GM12878 (cell line): ENCODE measurements around the gene DEFB131B. TPM values are rescaled to one million over a fixed set of nuclear protein-coding genes. Genes with fewer than 3 reads are reported as not detected.

ENCODE experiments used
- ATAC-seq: fragments of 200-7000 bp; cut with Tn5 transposase; 3 replicates; pipeline ENCODE4 v1.9.1; 2020; ENCODE audit warnings: mild to moderate bottlenecking, moderate library complexity
- BruUV-seq: library from RNA; stranded (reverse); fragments of 400-500 nt; replicated peaks from 2 replicates; lab custom pipeline; 2021; lab: Mats Ljungman, UMichigan
- CTCF ChIA-PET: fragments of 300-600 bp; sonication (Branson Sonifier 250); formaldehyde crosslinking; extraction: SDS; loops from one replicate; lab custom pipeline; 2021; ENCODE audit warnings: inconsistent platforms; lab: Yijun Ruan, JAX
- POLR2A ChIA-PET: fragments of 350-600 bp; formaldehyde crosslinking; extraction: SDS; loops from one replicate; lab custom pipeline; 2021; ENCODE audit warnings: inconsistent platforms; lab: Charles Lee
- RAD21 ChIA-PET: fragments of 300-600 bp; sonication (Branson Sonifier 250); formaldehyde crosslinking; loops from one replicate; lab custom pipeline; 2023; ENCODE audit warnings: antibody characterized with exemption; ENCODE audit not compliant: unreplicated experiment; lab: Charles Lee
- SMC1A ChIA-PET: fragments of 300-600 bp; sonication (Branson Sonifier 250); formaldehyde crosslinking; loops from one replicate; lab custom pipeline; 2023; ENCODE audit not compliant: unreplicated experiment, uncharacterized antibody; lab: Charles Lee
- DNase-seq: peaks from one replicate; pipeline ENCODE4 v3.0.0-alpha.2; 2011; ENCODE audit warnings: low read depth, low spot score
- FAIRE-seq: peaks from 3 replicates; lab custom pipeline; 2011; peaks lifted over from hg19 to GRCh38; lab: Jason Lieb, UNC
- H2AFZ ChIP-seq: 2 replicates; pipeline ENCODE4 v1.6.0; 2011; ENCODE audit warnings: low read depth, low read length, control low read depth; ENCODE audit not compliant: control insufficient read depth
- H3K27ac ChIP-seq: 2 replicates; pipeline ENCODE4 v1.5.1; 2011; ENCODE audit warnings: control low read depth; ENCODE audit not compliant: control insufficient read depth, insufficient read depth
- H3K27me3 ChIP-seq, 2 experiments: replicated peaks in 1 of 2; 2 replicates each; pipeline versions ENCODE4 v1.6.0 to v1.6.1; 2011; ENCODE audit warnings: low read length in 1 of 2; ENCODE audit not compliant: control insufficient read depth in 2 of 2, insufficient read depth in 2 of 2
- H3K36me3 ChIP-seq, 2 experiments: 2 replicates each; pipeline ENCODE4 v1.5.1; 2011; ENCODE audit warnings: low read length in 1 of 2; ENCODE audit not compliant: control insufficient read depth in 2 of 2, insufficient read depth in 2 of 2
- H3K4me1 ChIP-seq: 2 replicates; pipeline ENCODE4 v1.6.1; 2011; ENCODE audit warnings: mild to moderate bottlenecking, low read length, moderate library complexity, mixed read lengths; ENCODE audit not compliant: control insufficient read depth, insufficient read depth
- H3K4me2 ChIP-seq: 2 replicates; pipeline ENCODE4 v1.6.0; 2011; ENCODE audit warnings: control low read depth; ENCODE audit not compliant: control insufficient read depth, insufficient read depth
- H3K4me3 ChIP-seq: fragments of 200-600 bp; sonication (generic); 2 replicates; pipeline ENCODE4 v1.5.1; 2016
- H3K79me2 ChIP-seq: 2 replicates; pipeline ENCODE4 v1.6.0; 2011; ENCODE audit warnings: low read length; ENCODE audit not compliant: control insufficient read depth, insufficient read depth
- H3K9ac ChIP-seq: 2 replicates; pipeline ENCODE4 v1.8.0; 2011; ENCODE audit warnings: low read length, control low read depth, mixed read lengths; ENCODE audit not compliant: control insufficient read depth, insufficient read depth
- H3K9me3 ChIP-seq: replicated peaks from 3 replicates; pipeline ENCODE4 v1.5.1; 2011; ENCODE audit warnings: mild to moderate bottlenecking, low read length; ENCODE audit not compliant: control insufficient read depth, insufficient read depth
- H4K20me1 ChIP-seq: 2 replicates; pipeline ENCODE4 v1.6.0; 2011; ENCODE audit not compliant: control insufficient read depth, insufficient read depth
- KAT2A ChIP-seq: conservative IDR thresholded peaks from 2 replicates; pipeline ENCODE4 v1.6.1; 2011; ENCODE audit warnings: low read depth, low read length; ENCODE audit not compliant: control insufficient read depth
- LARP7 ChIP-seq: fragments of 450-650 bp; IDR thresholded peaks from 2 replicates; pipeline ENCODE4 v1.6.1; 2017; ENCODE audit warnings: mild to moderate bottlenecking
- MAX ChIP-seq: IDR thresholded peaks from 2 replicates; pipeline ENCODE4 v1.6.1; 2012; ENCODE audit warnings: low read depth, low read length, improper control_type of control experiment
- PKNOX1 ChIP-seq: fragments of 450-650 bp; IDR thresholded peaks from 2 replicates; pipeline ENCODE4 v1.6.1; 2016; ENCODE audit warnings: mild to moderate bottlenecking
- REST ChIP-seq: IDR thresholded peaks from 2 replicates; pipeline ENCODE4 v1.6.1; 2012; ENCODE audit warnings: mild to moderate bottlenecking, low read depth, low read length
- SIN3A ChIP-seq: IDR thresholded peaks from 2 replicates; pipeline ENCODE4 v1.6.1; 2012; ENCODE audit warnings: low read depth, low read length, improper control_type of control experiment
- ZNF207 ChIP-seq: fragments of 450-650 bp; IDR thresholded peaks from 2 replicates; pipeline ENCODE4 v1.6.1; 2014; ENCODE audit warnings: antibody characterized with exemption, mild to moderate bottlenecking, borderline replicate concordance
- ZNF592 ChIP-seq: fragments of 450-650 bp; IDR thresholded peaks from 2 replicates; pipeline ENCODE4 v1.6.1; 2017; ENCODE audit warnings: mild to moderate bottlenecking, moderate library complexity
- WGBS: methylation state at CpG from one replicate; pipeline ENCODE4 v1.1.6; 2016; ENCODE audit warnings: low lambda C conversion rate; ENCODE audit not compliant: insufficient replicate concordance, insufficient coverage; ENCODE audit errors: missing lambda C conversion rate; 5-methylcytosine and 5-hydroxymethylcytosine counted together
- in situ Hi-C: fragments of 300-500 bp; cut with MboI; formaldehyde crosslinking; loops from 9 replicates; pipeline ENCODE4 v1.14.3; 2018; ENCODE audit warnings: mixed read lengths
- intact Hi-C: fragments of 100-400 bp; cut with micrococcal nuclease; formaldehyde crosslinking; loops from one replicate; pipeline ENCODE4 v1.14.2; 2022; ENCODE audit not compliant: unreplicated experiment
- polyA plus RNA-seq, 11 experiments: library from polyadenylated mRNA; depleted of rRNA in 4 of 11; unstranded in 6 of 11; stranded (reverse) in 5 of 11; fragments of >200 nt; fragmentation: Nextera tagmentation in 4 of 11; fragmentation: Illumina TruSeq in 1 of 11; extraction: Ambion mirVana in 4 of 11; extraction: Trizol in 1 of 11; gene quantifications; 1 replicate in 1 of 11; 2 replicates in 10 of 11; pipeline versions ENCODE4 v1.2.1 to v1.2.3, GENCODE V29; 2011 to 2016; ENCODE audit warnings: inconsistent platforms in 2 of 11, missing spikeins in 2 of 11, low read depth in 1 of 11
- total RNA-seq, 4 experiments: library from RNA; depleted of rRNA in 3 of 4; stranded (reverse); fragments of >200 nt in 3 of 4; fragmentation: Illumina TruSeq in 1 of 4; extraction: Trizol in 1 of 4; gene quantifications; 2 replicates each; pipeline versions ENCODE4 v1.2.1 to v1.2.3, GENCODE V29; 2013 to 2021
- TF ChIP-seq, protein P1 (sequence below): fragments of 450-650 bp; IDR thresholded peaks from 2 replicates; pipeline ENCODE4 v1.6.1; 2017; ENCODE audit warnings: mild to moderate bottlenecking, low read depth, inconsistent platforms; ENCODE audit not compliant: poor library complexity, severe bottlenecking

Gene DEFB131B
- total and polyA plus RNA-seq, 10 of the 15 experiments (the other 5 are each of a cell fraction or from before 2014, with no cell fraction given), result not detected

DNA sequence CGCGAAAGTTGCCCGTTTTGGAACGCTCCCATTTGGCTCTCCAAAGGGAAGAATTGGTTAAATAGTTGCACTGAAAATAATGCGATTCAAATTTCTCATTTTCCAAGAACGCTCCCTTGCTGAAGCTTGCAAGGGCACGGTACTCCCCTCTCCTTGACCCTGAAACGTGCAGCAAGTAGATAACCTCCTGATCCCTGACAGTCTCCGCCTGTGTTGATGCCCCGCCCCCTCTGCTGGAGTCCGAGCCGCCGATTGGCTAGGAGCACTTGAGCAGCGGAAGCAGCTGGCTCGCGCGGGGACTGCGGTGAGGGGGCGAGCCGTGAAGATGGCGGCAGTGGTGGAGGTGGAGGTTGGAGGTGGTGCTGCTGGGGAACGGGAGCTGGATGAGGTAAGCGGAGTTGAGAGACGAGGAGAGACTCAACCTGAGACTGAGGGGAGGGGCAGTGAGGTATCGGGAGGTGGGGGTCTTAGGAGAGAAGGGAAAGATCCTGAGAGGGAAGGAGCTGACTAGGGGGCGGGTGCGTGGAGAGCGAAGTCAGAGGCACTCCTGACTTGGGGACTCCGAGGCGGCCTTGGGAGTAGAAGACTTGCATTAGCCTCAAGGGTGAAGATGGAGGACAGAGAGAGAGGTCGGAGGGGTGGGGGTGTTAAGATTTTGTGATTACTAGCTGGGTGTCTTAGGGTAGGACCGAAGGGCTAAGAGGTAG is 50.6 kb downstream of the DEFB131B start, which contains the start of gene RNF121:
Gene RNF121 (plus strand): TSS at position 310 of the 707 bp plus-strand sequence. CDS start 16 bp downstream, at position 326.
- peaks cover 22% of the 10 kb centered on the region for H3K4me1 ChIP-seq
- no peaks in the 10 kb centered on the region for H3K27me3 ChIP-seq
- intact Hi-C loops (loop anchor here (1.0 to 2.0 kb wide), 3 partner anchors 34 to 183 kb away; partner anchors contain the start of gene ANAPC15), in situ Hi-C loops (no loop called here)
- H3K4me2 ChIP-seq, result peak within 1 kb of the TSS; percentile 84
- H3K4me3 ChIP-seq, result peak within 1 kb of the TSS; percentile 86
- FAIRE-seq (peak; percentile 7), ATAC-seq (peak; percentile 87), DNase-seq (peak; percentile 92)
- ChIA-PET SMC1A (interaction anchor here (1.0 to 7.3 kb wide), 13 partner anchors 10 to 504 kb away, joined by 3 to 63 read pairs (median 8); partner anchors contain the start of gene ANAPC15), POLR2A (interaction anchor here (0.6 to 3.0 kb wide), 11 partner anchors 9 to 296 kb away, joined by 3 to 12 read pairs (median 5); partner anchors contain the start of gene INPPL1), RAD21 (interaction anchor here (0.9 to 3.0 kb wide), 14 partner anchors 17 to 502 kb away, joined by 3 to 18 read pairs (median 6); partner anchors contain the start of gene ANAPC15), CTCF (interaction anchor here (0.6 to 6.8 kb wide), 21 partner anchors 10 to 506 kb away, joined by 3 to 49 read pairs (median 4); partner anchors contain the start of gene CLPB)
- peak within 1 kb of the TSS; percentile 93 for H3K9ac ChIP-seq
- no peaks in the 10 kb centered on the region for H4K20me1 ChIP-seq
- H3K36me3 ChIP-seq, result peaks cover 0 to 7% of the 10 kb centered on the region in 2 experiments; a peak in 2 of 4 replicates
- under 1% methylated on average over 32 of the region's 32 CpGs for WGBS
- no TSS peak for BruUV-seq
- H2AFZ ChIP-seq, result peak within 1 kb of the TSS; percentile 89
- peak within 1 kb of the TSS; percentile 98 for H3K27ac ChIP-seq
- H3K79me2 ChIP-seq, result peaks cover 70% of the 10 kb centered on the region
- no peaks in the 10 kb centered on the region for H3K9me3 ChIP-seq
- TF ChIP-seq MAX, result peak; percentile 72
- 0 out of 2 replicates have a peak, but pooled peaks have one; percentile 40 for TF ChIP-seq REST
- no peak for TF ChIP-seq ZNF592
- peak; percentile 80 for TF ChIP-seq ZNF207
- peak; percentile 84 for TF ChIP-seq SIN3A
- 0 out of 2 replicates have a peak, but pooled peaks have one; percentile 26 for TF ChIP-seq LARP7
- peak; percentile 59; the same call in 1 of the 2 replicates for TF ChIP-seq PKNOX1
- TF ChIP-seq, protein P1, sequence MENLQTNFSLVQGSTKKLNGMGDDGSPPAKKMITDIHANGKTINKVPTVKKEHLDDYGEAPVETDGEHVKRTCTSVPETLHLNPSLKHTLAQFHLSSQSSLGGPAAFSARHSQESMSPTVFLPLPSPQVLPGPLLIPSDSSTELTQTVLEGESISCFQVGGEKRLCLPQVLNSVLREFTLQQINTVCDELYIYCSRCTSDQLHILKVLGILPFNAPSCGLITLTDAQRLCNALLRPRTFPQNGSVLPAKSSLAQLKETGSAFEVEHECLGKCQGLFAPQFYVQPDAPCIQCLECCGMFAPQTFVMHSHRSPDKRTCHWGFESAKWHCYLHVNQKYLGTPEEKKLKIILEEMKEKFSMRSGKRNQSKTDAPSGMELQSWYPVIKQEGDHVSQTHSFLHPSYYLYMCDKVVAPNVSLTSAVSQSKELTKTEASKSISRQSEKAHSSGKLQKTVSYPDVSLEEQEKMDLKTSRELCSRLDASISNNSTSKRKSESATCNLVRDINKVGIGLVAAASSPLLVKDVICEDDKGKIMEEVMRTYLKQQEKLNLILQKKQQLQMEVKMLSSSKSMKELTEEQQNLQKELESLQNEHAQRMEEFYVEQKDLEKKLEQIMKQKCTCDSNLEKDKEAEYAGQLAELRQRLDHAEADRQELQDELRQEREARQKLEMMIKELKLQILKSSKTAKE, result peak; percentile 84
- no peak for TF ChIP-seq KAT2A
